Measurements from ENCODE around the gene PRKAR1B.

Gene PRKAR1B

DNA sequence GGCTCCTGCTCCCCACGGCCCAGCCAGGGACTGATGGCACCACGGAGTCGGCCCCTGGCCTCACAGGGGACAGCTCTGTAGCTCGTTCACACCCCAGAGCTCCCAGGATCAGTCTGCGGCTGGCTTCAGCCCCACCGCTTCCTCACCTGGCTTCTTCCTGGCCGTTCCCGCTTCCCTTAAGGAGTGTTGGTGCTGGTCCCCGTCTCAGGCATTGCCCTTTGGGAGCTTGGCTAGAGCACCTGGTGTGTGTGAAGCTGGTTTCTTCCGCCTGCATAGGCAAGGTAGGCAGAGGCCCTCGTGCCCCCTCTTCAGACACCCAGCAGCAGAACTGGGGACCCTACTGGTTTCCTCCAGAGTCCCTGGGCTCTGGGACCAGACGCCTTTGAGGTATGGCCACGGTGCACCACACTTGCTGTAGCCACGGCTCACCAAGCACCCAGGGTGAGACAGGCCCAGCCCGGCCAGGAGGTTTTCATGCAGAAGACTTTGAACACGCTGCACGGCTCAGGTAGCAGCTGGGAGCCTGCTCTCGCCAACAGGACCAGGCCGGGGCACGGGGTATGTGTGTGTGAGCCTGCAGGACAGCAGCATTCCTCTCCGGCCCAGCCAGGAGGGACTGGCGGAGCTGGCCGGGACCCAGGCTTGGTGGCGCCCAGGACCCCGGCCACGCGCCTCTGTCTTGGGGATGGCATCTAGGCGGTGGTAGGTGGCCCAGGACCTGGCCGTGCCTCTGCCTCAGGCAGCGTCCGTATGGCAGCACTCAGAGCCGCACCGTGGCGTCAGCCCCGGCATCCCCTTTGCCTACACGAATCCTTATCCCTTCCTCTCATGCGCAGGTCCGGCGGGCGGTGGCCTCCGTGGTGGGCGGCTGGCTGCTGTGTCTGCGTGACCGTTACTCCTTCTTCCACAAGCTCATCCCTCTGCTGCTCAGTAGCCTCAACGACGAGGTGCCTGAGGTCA is 13.2 kb upstream of the PRKAR1B start:
- DNase-seq, result no peak

DNA sequence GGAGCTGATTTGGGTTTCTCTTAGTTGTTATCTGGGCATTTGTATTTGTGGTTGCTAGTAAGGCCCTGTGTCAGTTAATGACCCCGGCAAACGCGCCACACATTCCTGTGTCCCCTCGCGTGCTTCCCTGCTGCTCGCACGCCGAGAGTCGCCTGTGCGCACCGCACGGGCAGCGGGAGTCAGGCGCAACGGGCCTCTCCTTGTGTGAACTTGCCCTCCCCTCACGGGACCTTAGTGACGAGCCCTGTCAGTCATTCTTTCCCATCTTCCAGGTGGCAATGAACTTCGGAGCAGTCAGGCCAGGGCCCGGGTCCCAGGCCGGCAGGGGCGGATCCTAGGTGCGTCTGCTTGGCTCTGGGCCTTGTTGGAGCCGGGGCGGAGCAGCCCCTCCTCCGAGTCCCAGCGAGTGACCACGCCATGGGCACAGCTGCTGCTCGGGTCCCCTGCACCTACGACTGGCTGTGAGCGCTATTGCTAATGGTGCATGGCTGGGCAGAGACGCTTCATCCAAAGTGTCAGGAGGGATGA is 12.4 kb upstream of the PRKAR1B start:
- no peak for DNase-seq

DNA sequence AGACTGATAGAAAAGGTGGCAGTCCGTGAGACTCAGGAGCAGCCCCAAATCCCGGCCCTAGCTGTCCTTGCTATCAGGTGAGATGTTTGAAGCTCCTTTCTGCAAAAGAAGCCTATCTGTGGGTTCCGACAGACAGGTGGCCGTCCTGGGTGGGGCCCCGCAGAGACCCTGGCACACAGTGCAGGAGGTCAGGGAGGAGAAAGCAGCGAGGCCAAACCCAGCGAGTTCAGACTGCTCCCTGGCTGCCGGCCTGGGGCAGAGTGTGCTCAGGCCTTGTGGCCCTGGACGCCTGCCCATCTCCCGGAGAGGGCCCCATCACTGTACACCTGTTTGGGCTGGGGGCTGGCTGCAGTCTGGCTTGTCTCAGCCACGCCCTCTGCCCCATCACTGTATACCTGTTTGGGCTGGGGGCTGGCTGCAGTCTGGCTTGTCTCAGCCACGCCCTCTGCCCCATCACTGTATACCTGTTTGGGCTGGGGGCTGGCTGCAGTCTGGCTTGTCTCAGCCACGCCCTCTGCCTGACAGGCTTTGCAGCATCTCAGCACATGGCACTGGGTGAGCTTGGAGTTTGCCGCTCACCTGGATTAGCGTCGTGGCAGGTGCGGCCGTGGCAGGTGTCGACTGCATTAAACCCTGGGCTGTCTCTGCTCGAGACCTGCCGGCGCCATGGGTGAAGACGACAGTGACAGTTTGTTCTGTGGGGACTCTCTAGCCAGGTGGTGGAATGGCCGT is 11.8 kb upstream of the PRKAR1B start:
- DNase-seq, result no peak

DNA sequence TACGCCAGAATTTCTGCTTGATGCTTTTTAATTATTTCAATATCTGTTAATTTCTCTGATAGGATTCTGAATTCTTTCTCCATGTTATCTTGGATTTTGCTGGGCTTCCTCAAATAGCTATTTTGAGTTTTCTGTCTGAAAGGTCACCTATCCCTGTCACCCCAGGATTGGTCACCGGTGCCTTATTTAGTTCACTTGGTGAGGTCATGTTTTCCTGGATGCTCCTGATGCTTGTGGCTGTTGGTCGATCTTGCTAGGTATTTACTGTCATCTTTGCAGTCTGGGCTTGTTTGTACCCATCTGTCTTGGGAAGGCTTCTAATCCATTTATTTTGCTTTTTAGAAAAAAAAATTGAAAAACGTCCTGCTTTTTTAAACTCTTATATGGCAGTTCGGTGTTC is 11.2 kb upstream of the PRKAR1B start:
- DNase-seq, result no peak

DNA sequence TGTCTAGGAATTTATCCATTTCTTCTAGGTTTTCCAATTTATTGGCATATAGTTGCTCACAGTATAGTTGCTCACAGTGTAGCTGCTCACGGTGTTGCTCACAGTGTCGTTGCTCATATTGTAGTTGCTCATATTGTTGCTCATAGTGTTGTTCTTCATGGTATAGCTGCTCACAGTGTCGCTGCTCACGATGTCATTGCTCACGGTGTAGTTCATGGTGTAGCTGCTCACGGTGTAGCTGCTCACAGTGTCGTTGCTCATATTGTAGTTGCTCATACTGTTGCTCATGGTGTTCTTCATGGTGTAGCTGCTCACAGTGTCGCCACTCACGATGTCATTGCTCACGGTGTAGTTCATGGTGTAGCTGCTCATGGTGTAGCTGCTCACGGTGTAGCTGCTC is 7.7 kb upstream of the PRKAR1B start:
- DNase-seq, result no peak

DNA sequence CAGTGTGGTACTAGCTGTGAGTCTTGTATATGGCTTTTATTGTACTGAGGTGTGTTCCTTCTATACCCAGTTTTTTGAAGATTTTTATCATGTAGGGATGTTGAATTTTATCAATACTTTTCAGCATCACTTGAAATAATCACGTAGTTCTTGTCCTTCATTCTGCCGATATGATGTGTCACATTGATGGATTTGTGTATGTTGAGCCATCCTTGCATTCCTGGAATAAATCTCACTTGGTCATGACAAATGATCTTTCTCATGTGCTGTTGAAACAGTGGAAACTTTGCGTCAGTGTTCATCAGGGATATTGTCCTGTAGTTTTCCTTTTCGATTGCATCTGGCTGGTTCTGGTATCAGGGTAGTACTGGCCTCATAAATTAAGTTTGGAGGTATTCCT is 7.1 kb upstream of the PRKAR1B start:
- DNase-seq, result no peak

DNA sequence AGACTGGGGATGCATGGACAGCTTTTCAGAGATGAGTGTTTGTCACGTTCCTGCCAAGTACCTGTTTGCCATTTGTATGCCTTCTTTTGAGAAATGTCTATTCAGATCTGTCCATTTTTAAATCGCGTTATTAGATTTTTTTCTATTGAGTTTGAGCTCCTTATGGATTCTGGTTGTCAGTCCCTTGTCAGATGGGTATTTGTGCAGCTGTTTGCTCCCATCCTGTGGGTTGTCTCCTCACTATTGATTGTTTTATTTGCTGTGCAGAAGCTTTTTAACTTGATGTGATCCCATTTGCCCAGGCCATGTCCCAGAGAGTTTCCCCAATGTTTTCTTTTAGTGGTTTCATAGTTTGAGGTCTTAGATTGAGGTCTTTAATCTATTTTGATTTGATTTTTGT is 5.5 kb upstream of the PRKAR1B start:
- DNase-seq, result no peak

DNA sequence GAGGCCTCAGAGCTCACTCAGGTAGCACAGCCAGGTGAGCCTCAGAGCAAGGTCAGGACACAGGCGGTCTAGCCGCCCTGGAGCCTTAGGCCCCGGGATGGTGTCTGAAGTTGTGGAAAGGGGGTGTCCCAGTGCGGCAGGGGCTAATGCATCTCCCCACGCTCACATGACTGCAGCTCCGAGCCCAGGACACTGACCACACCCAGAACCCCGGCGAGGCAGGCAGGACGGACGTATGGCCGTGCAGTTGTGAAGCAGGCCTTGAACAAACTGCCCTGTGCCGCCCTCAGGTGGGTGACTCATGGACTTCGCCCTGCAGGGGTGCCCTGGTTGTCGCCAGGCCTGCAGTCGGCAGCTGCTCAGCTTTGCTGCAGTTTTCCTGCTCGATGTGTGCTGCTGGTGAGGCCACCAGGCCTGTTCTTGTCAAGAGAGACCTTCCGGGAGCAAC is 5.0 kb upstream of the PRKAR1B start:
- no peak for DNase-seq

DNA sequence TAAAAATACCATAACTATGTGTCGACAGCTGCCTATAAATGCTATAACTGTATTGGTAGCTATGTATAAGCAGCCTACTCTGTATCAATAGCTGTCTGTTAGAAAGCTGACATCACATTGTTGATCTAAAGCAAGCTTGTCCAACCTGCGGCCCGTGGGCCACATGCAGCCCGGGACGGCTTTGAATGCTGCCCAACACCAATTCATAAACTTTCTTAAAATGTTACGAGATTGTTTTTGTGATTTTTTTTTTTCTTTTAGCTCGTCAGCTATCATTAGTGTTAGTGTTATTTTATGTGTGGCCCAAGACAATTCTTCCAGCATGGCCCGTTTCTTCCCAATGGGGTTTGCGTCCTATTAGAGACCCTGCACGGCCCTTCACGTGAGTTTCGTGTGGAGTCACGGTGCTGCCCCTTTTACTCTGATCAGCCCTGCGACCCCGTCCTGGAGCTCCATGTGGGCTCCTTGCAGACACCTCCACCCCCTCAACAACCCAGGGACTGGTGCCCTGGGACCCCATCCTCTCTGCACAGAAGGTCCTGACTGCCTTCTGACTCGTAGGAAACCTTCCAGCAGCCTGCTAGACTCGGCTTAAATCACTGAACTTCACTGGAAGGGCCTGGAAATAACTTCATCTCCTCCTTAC is 4.5 kb upstream of the PRKAR1B start:
- no peak for DNase-seq

DNA sequence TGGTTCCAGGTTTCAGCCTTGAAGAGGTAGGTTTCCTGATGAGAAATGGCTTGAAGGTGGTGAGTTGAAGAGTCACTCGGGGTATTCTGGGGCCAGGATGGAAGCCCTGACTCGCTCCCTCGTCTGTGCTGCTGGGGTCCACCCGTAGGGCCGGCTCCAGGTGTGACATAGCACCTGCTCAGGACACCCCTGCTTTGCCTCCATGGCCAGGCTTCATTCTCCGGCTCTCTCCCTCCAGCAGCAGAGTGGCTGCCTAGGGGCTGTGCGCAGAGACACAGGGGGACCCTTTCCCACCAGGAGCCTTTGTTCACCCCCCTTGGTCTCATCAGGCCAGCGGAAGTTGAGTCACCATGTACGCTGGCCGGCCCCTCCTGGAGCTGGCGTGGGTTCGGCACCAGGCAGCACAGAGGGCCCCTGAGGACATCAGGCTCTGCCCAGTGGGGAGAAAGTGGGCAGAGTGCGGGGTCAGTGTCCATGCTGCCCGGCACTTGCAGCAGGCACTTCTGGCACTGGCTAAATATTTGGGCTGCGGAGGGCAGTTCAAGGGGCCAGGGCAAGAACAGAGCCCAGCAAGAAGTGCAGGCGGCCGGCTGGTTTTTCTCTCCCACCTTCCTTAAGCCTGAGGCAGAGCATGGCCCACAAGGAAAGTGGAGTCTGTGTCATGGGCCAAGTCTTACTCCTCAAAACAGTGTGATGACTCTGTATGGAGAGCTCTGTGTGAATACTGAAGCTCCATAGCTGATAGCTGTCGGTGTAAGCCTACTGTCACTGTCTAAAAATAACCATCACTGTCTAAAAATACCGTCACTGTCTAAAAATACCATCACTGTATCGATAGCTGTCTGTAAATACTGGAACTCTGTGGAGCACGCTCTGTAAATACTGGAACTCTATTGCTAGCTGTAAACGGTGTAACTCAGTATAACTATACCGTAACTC is 3.7 kb upstream of the PRKAR1B start:
- DNase-seq, result no peak

DNA sequence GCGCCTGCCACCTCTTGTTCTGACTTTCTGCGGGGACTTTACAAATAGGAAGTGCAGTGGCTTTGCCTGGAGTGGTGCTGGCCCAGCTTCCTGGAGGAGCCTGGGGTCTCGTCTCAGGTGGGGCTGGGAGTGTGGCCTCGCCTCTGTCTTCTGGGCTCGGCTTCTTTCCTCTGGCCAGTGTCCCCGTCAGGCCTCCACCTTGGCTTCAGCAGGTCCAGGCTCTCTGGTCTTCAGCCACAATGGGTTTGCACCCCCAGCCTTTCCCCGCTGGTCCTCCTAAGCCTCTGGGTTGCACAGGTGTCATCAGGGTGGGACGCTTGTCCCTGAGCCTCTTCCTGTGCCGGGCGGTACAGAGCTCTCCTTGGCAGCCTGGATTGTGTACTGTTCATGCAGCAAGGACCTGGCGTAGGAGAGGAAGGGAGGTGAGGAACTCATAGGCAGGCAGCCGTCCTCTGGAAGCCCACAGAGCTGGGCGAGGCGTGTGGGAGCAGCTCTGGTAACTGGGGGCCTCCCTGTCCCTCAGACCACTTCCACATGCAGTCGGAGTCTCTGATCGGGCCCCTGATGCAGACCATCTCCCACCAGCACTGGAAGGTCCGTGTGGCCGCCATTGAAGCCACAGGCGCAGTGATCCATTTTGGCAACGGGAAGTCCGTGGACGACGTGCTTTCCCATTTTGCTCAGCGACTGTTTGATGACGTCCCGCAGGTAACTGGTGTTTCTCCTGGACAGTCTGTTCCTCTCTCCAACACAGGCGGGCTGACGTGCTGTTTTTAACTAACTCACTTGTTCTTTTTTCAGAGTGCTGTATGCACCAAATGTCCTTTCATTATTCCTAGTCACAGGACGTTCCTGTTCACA is 2.3 kb upstream of the PRKAR1B start:
- no peak for DNase-seq

DNA sequence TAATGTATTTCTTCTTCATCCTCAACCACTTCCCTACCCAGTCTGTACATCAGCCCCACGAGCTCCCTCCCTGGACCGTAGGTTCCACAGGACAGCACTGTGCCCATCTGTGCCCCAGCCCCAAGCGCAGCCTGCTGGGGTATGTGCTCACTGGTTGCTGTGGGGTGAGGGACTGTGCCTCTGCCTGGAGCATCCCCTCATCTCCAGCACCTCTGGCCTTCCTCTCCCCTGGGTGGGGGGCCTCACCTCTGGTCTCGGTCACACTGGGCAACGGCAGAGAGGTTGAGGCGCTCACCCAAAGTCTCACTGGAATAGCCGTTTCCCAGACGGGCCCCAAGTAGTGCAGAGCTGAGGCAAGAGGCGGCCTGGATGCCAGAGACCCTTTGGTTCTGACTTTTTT is 1.5 kb upstream of the PRKAR1B start:
- no peak for DNase-seq

DNA sequence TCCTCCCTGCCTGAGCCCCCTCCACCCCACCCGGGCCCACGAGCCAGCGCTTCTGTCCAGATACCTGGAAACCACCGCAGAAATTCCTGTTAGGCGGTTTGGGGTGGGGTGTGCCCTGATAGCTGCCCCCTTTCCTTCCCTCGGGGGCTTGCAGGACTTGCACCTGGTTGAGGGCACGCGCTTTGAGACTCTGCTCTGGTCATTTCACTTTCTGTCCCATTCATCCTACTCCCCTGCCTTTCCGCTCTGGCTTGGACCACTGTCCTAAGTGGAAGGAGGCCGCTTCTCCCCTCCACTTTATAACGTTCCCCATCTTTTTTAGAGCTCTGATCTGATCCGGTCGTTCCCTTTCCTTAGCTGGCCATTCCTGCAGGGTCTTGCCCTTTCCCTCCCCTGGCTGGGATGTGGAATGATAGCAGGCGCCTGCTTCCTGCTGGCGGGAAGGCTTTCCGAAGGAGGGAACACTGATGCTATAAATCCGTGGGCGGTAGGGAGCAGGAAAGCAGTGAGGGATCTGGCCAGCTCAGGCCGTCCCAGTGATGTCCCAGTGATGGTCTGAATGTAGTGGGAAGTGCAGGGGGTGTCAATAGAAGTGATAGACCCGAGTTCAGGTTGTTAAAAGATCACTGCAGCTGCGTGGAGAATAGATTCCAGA is 852 bp upstream of the PRKAR1B start:
- no peak for DNase-seq

DNA sequence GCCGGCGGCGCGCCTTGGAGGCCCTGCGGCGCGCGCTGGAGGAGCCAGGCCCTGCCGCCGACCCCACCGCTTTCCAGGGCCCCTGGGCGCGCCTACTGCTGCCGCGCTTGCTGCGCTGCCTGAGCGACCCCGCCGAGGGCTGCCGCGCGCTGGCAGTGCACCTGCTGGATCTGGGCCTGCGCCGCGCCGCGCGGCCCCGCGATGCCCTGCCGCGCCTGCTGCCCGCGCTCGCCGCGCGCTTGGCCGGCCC is 302 bp downstream of the PRKAR1B start:
- no peak for DNase-seq

DNA sequence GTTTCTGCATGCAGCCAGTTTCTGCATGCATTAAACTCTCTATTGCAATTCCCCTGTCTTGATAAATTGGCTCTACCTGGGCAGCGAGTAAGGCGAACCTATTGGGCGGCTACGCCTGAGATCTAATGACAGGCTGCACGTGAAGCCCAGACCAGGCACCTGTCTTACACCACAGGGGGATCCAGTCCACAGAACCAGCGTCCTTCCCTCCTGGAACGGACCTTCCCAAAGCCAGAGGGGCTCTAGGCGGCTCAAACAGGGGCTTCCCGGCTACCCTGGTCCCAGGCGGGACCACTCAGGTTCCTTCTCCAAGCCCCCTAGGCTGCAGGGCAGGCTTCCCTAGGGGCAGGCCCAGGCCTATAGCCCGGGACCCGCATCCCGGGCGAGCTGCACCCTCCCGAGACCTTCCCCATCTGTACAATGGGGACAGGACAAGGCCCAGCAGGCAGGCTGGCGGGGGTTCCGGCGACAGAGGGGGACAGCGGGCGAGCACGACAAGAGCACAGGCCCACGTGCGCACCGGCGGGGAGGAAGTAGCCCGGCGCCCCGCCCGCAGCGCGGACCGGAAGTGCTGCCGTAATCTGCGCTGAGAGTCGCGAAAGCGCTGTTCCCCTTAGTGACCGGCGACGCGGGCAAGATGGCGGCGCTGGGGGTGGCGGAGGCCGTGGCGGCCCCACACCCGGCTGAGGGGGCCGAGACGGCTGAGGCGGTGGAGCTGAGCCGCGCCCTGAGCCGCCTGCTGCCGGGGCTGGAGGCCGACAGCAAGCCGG is 812 bp downstream of the PRKAR1B start, which contains the start of gene DNAAF5:
Gene DNAAF5, plus strand, starts transcription at position 616 of the 770 bp plus-strand sequence. Its CDS starts 22 bp downstream, at position 638.
- DNase-seq, result peak; percentile 82

DNA sequence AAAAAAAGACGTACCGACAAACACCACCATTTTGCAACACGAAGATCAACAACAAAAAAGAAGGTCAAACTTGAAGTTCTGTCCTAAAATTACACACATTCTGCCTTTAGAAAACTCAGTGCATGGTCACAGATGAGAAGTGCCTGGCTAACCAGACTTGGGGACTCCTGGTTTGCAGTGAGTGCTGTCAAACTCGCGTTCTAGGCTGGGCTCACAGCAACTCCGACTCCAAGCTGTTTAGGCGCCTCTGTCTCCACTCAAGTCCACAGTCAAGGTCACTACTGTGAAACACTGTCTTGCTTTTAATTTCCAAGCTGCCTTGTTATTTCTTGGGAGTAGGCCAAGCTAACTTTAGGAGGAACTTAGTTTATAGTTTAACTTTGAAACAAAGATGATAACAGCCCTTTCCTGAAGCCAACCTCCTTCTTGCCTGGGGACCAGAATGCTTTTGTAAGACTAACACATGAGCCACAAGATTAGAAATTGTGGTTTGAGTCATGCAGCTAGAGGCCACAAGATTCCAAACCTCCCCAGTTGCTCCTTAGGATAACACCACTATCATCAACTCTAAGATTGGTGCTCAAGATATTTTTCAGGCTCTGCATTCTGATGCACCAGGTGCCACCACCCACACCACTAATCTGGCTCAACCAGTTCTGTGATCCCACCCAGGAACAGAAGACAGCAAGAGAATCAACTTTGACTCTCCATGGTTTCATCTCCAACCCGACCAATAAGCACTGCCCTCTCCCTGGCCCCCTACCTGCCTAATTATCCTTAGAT is 1.7 kb downstream of the PRKAR1B start:
- DNase-seq, result no peak

DNA sequence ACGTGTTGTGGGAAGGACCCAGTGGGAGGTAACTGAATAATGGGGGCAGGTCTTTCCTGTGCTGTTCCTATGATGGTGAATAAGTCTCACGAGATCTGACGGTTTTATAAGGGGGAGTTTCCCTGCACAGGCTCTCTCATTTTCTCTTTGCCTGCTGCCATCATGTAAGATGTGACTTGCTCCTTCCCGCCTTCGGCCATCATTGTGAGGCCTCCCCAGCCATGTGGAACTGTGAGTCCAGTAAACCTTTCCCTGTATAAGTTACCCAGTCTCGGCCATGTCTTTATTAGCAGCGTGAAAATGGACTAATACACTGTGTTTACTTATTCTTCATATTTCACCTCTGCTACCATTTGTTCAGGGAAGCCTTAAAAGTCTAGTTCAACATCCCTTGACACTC is 2.8 kb downstream of the PRKAR1B start:
- DNase-seq, result no peak

DNA sequence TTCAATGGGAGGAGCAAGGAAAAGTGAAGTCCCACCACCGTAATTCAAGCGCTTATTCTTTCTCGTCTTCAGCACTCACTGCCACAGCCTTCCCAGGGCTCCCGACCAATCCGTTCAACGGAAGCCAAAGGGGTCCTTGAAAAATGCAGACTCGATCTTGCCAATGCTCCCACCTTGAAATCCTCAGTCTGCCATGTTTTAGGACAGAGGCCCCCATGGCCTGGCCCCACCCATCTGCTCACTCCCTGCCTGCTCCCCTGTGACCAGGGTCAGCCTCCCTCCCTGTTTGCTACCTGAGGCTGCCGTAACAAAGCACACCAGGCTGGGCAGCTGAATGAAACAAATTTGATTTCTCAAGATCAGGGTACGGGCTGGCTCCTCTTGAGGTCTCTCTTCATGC is 3.5 kb downstream of the PRKAR1B start:
- no peak for DNase-seq

DNA sequence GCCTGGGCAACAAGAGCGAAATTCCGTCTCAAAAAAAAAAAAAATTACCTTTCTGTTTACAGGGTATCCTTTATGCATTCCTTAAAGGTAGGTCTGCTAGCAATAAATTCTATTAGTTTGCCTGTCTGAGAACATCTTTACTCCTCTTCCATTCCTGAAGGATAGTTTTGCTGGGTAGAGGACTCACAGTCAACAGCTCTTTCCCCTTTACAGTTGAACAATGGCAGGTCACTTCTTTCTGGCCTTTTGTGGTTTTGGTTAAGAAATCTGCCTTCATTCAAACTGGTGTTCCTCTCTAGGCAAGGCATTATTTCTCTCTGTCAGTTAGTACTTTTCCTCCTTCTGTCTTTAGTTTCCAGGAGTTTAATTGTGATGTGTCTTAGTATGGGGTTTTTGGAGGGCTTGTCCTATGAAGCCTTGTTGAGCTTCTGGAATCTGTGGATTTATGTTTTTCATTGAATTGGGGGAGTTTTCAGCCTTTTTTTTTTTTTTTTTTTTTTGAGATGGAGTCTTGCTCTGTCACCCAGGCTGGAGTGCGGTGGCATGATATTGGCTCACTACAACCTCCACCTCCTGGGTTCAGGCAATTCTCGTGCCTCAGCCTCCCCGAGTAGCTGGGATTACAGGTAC is 5.3 kb downstream of the PRKAR1B start:
- no peak for DNase-seq
